A549 (cell line): ENCODE data around the gene SNAP25. TPM values are rescaled to one million over a fixed set of nuclear protein-coding genes. Genes with fewer than 3 reads are reported as not detected.

Experiments
- ATAC-seq, 2 experiments: fragments of 200-7000 bp in 1 of 2; fragments of >200 bp in 1 of 2; cut with Nextera tagmentation in 1 of 2; cut with Tn5 transposase in 1 of 2; 3 replicates each; pipeline versions ENCODE4 v1.8.0 to v1.9.1; 2018 to 2020; ENCODE audit warnings: mild to moderate bottlenecking in 1 of 2, moderate library complexity in 1 of 2
- CTCF ChIA-PET: fragments of 300-600 bp; sonication (Branson Sonifier 250); formaldehyde crosslinking; extraction: SDS; loops from one replicate; lab custom pipeline; 2021; ENCODE audit warnings: antibody characterized with exemption, inconsistent platforms; lab: Yijun Ruan, JAX
- POLR2A ChIA-PET: fragments of 350-600 bp; formaldehyde crosslinking; extraction: SDS; loops from one replicate; lab custom pipeline; 2021; ENCODE audit warnings: antibody characterized with exemption, inconsistent platforms; lab: Yijun Ruan, JAX
- DNase-seq, 2 experiments: peaks; one replicate each; pipeline versions ENCODE4 v3.0.0 to v3.0.0-alpha.2; 2011 to 2016; ENCODE audit warnings: low read depth in 1 of 2, low spot score in 1 of 2
- FAIRE-seq: peaks from 2 replicates; lab custom pipeline; 2011; peaks lifted over from hg19 to GRCh38; lab: Jason Lieb, UNC
- H3K27ac ChIP-seq, 2 experiments: fragments of >200 bp; sonication (Bioruptor Twin); formaldehyde crosslinking; 3 replicates each; pipeline ENCODE4 v1.5.1; 2016 to 2017
- H3K4me1 ChIP-seq: fragments of >200 bp; sonication (Bioruptor Twin); formaldehyde crosslinking; 3 replicates; pipeline ENCODE4 v1.6.1; 2016
- H3K4me2 ChIP-seq: fragments of >200 bp; sonication (Bioruptor Twin); formaldehyde crosslinking; 3 replicates; pipeline ENCODE4 v1.6.1; 2016
- H3K4me3 ChIP-seq: fragments of >200 bp; sonication (Bioruptor Twin); formaldehyde crosslinking; 3 replicates; pipeline ENCODE4 v1.5.1; 2016
- H3K9me3 ChIP-seq: fragments of >200 bp; sonication (Bioruptor Twin); formaldehyde crosslinking; 3 replicates; pipeline ENCODE4 v1.6.1; 2016
- CEBPB ChIP-seq, 2 experiments: fragments of >200 bp in 1 of 2; sonication (Bioruptor Twin) in 1 of 2; formaldehyde crosslinking in 1 of 2; IDR thresholded peaks; 2 replicates each; pipeline ENCODE4 v1.6.1; 2012 to 2016
- EP300 ChIP-seq, 2 experiments: fragments of >200 bp; sonication (Bioruptor Twin); formaldehyde crosslinking; IDR thresholded peaks; 2 replicates in 1 of 2; 3 replicates in 1 of 2; pipeline ENCODE4 v1.6.1; 2016 to 2017
- HES2 ChIP-seq: fragments of >200 bp; sonication (Bioruptor Twin); formaldehyde crosslinking; IDR thresholded peaks from 2 replicates; pipeline ENCODE4 v1.6.1; 2016
- HEYL ChIP-seq: fragments of 250-450 bp; sonication (Bioruptor Pico); IDR thresholded peaks from 2 replicates; pipeline ENCODE4 v1.8.0; 2021; ENCODE audit warnings: mild to moderate bottlenecking, moderate library complexity
- HMGXB4 ChIP-seq: fragments of 250-450 bp; sonication (Bioruptor Pico); IDR thresholded peaks from 2 replicates; pipeline ENCODE4 v1.5.0; 2021; ENCODE audit warnings: mild to moderate bottlenecking, moderate library complexity, borderline replicate concordance
- HOXA7 ChIP-seq: fragments of 250-450 bp; sonication (Bioruptor Pico); IDR thresholded peaks from 2 replicates; pipeline ENCODE4 v1.5.0; 2020; ENCODE audit warnings: mild to moderate bottlenecking, moderate library complexity
- JUN ChIP-seq, 2 experiments: fragments of >200 bp; sonication (Bioruptor Twin); formaldehyde crosslinking; IDR thresholded peaks; 2 replicates in 1 of 2; 3 replicates in 1 of 2; pipeline ENCODE4 v1.6.1; 2016 to 2017
- NR3C1 ChIP-seq: fragments of >200 bp; sonication (Bioruptor Twin); formaldehyde crosslinking; IDR thresholded peaks from 3 replicates; pipeline ENCODE4 v1.6.1; 2017
- PHF8 ChIP-seq: fragments of 200-600 bp; sonication (generic); IDR thresholded peaks from 2 replicates; pipeline ENCODE4 v1.6.1; 2016; ENCODE audit warnings: low read depth, mild to moderate bottlenecking, antibody characterized with exemption, moderate library complexity, borderline replicate concordance
- POLR2AphosphoS2 ChIP-seq: conservative IDR thresholded peaks from 2 replicates; pipeline ENCODE4 v1.6.1; 2012; ENCODE audit warnings: low read length, improper control_type of control experiment, inconsistent platforms
- REST ChIP-seq: fragments of 200-600 bp; sonication (generic); IDR thresholded peaks from 2 replicates; pipeline ENCODE4 v1.6.1; 2016; ENCODE audit warnings: antibody characterized with exemption, mild to moderate bottlenecking, moderate library complexity
- SREBF2 ChIP-seq: fragments of 450-650 bp; IDR thresholded peaks from 2 replicates; pipeline ENCODE4 v1.6.1; 2014; ENCODE audit warnings: mild to moderate bottlenecking, moderate library complexity
- TFCP2L1 ChIP-seq: fragments of 250-450 bp; sonication (Bioruptor Pico); IDR thresholded peaks from 2 replicates; pipeline ENCODE4 v1.5.0; 2021; ENCODE audit warnings: mild to moderate bottlenecking
- TP53 ChIP-seq: fragments of 250-450 bp; sonication (Bioruptor Pico); IDR thresholded peaks from 2 replicates; pipeline ENCODE4 v1.5.0; 2021; ENCODE audit warnings: mild to moderate bottlenecking, moderate library complexity
- USF2 ChIP-seq: fragments of 450-650 bp; IDR thresholded peaks from 2 replicates; pipeline ENCODE4 v1.6.1; 2014; ENCODE audit warnings: antibody characterized with exemption
- ZC3H11A ChIP-seq: fragments of 450-650 bp; IDR thresholded peaks from 2 replicates; pipeline ENCODE4 v1.6.1; 2014; ENCODE audit warnings: antibody characterized with exemption, mild to moderate bottlenecking
- WGBS: methylation state at CpG from one replicate; pipeline ENCODE4 v1.1.6; 2017; ENCODE audit errors: missing lambda C conversion rate; 5-methylcytosine and 5-hydroxymethylcytosine counted together
- polyA plus RNA-seq, 4 experiments: library from polyadenylated mRNA; depleted of rRNA in 3 of 4; stranded (reverse); fragments of >200 nt; fragmentation: RNase III in 1 of 4; extraction: RNeasy Plus Mini Kit Qiagen cat#74134 plus additional on column Dnase treatment in 1 of 4; gene quantifications; 2 replicates in 3 of 4; 3 replicates in 1 of 4; pipeline ENCODE4 v1.2.3, GENCODE V29; 2011 to 2017
- TF ChIP-seq, protein P1 (sequence below): fragments of 150-350 bp; IDR thresholded peaks from 2 replicates; pipeline ENCODE4 v1.6.1; 2014; ENCODE audit warnings: low read depth, mild to moderate bottlenecking, low read length
- TF ChIP-seq, protein P2 (sequence below): fragments of >200 bp; sonication (Bioruptor Twin); formaldehyde crosslinking; IDR thresholded peaks from 3 replicates; pipeline ENCODE4 v1.5.1; 2016

Gene SNAP25
- polyA plus RNA-seq, 2 of the 4 experiments (the other 2 are of a cell fraction), result 39.6 to 53.6 TPM

- peak; percentile 50; the same call in 1 of the 2 replicates for TF ChIP-seq TFCP2L1 (CRISPR knock-in tag)
- TF ChIP-seq JUN (IDR thresholded peaks at IDR 0.05), result no peak
- no peak for TF ChIP-seq SREBF2
Observed at GRCh38 chr20:10236540-10237533, 18.2 kb downstream of the SNAP25 start (continued).

DNA sequence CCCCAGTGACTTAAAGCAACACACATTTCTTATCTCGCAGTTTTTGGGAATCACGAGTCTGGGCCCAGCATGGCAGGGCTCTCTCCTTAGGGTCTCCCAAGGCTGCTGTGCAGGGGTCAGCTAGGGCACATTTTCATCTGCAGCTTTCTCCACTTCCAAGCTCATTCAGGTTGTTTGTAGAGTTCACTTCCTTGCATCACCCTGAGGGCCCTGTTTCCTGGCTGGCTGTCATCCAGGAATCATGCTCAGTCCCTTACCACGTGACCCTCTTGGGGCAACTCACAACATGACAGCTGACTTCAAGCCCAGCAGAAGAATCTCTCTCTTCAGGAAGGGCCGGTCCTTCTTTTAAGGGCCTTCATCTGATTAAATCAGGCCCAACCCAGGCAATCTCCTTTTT is 21.3 kb downstream of the SNAP25 start:
- TF ChIP-seq TP53 (CRISPR knock-in tag) (no peak), CEBPB (IDR thresholded peaks at IDR 0.05) (peak; percentile 31 to 39; a peak in 2 of 4 replicates), USF2 (peak; percentile 90), HMGXB4 (no peak), HOXA7 (CRISPR knock-in tag) (0 out of 2 replicates have a peak, but pooled peaks have one; percentile 38), POLR2AphosphoS2 (peak; percentile 58; the same call in 1 of the 2 replicates), NR3C1 (no peak)
- TF ChIP-seq, protein P1, sequence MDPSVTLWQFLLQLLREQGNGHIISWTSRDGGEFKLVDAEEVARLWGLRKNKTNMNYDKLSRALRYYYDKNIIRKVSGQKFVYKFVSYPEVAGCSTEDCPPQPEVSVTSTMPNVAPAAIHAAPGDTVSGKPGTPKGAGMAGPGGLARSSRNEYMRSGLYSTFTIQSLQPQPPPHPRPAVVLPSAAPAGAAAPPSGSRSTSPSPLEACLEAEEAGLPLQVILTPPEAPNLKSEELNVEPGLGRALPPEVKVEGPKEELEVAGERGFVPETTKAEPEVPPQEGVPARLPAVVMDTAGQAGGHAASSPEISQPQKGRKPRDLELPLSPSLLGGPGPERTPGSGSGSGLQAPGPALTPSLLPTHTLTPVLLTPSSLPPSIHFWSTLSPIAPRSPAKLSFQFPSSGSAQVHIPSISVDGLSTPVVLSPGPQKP, result no peak
- TF ChIP-seq, protein P2, sequence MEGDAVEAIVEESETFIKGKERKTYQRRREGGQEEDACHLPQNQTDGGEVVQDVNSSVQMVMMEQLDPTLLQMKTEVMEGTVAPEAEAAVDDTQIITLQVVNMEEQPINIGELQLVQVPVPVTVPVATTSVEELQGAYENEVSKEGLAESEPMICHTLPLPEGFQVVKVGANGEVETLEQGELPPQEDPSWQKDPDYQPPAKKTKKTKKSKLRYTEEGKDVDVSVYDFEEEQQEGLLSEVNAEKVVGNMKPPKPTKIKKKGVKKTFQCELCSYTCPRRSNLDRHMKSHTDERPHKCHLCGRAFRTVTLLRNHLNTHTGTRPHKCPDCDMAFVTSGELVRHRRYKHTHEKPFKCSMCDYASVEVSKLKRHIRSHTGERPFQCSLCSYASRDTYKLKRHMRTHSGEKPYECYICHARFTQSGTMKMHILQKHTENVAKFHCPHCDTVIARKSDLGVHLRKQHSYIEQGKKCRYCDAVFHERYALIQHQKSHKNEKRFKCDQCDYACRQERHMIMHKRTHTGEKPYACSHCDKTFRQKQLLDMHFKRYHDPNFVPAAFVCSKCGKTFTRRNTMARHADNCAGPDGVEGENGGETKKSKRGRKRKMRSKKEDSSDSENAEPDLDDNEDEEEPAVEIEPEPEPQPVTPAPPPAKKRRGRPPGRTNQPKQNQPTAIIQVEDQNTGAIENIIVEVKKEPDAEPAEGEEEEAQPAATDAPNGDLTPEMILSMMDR, result no peak
- TF ChIP-seq, all 56 proteins: peak for 4
- CTCF ChIA-PET, result interaction anchor here (1.9 to 2.8 kb wide), 3 partner anchors 14 to 262 kb away, joined by 5 to 12 read pairs (median 7); no protein-coding TSS in a partner anchor
- DNase-seq (peak; percentile 38 to 84), ATAC-seq (peak; percentile 47), FAIRE-seq (no peak)
- peak overlapping the region; percentile 72 to 81 for H3K27ac ChIP-seq
- no peak overlapping the region for H3K4me3 ChIP-seq
- POLR2A ChIA-PET, result interaction anchor here (1.2 to 1.3 kb wide), 3 partner anchors 9 to 173 kb away, joined by 3 to 4 read pairs (median 3); no protein-coding TSS in a partner anchor
- peaks cover 35% of the 10 kb centered on the region for H3K4me1 ChIP-seq
- WGBS, result 50% methylated on average over 4 of the region's 4 CpGs
- peak overlapping the region; percentile 59 for H3K4me2 ChIP-seq
- H3K9me3 ChIP-seq, result no peaks in the 10 kb centered on the region

DNA sequence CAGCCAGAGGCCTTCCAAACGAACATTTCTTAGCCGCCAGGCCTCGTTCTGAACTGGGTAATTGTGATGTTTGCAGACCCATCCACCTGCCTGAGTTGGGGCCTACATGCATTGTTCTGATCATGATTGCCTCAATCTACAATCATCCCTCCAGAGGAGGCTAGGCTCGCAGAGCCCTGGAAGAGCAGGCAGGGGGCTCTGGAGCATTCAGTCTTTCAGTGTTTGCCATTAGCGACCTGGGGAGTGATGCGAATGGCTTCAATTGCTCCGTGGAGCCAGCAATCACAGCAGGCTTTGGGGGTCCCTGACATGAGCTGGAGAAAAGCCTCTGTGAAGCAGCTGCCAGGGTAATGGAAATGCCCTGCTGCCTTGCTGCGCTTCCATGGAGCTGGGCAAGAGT is 22.0 kb downstream of the SNAP25 start:
- Histone ChIP-seq H3K4me3 (no peak overlapping the region), H3K4me2 (no peak overlapping the region; the same call in 2 of the 3 replicates), H3K27ac (peak overlapping the region; percentile 72 to 81; a peak in 5 of 6 replicates), H3K4me1 (peaks cover 41% of the 10 kb centered on the region), H3K9me3 (no peaks in the 10 kb centered on the region)
- 95% methylated on average over 8 of the region's 8 CpGs for WGBS
- no peak for DNase-seq
- peak in 1 of 2 experiments; percentile 4; a peak in 2 of 6 replicates for ATAC-seq
- FAIRE-seq, result no peak
- POLR2A ChIA-PET, result interaction anchor here (0.8 to 1.3 kb wide), 3 partner anchors 23 to 173 kb away, joined by 3 to 4 read pairs (median 3); partner anchors contain the start of gene SNAP25
- CTCF ChIA-PET, result interaction anchor here (0.6 to 3.7 kb wide), 6 partner anchors 14 to 262 kb away, joined by 3 to 18 read pairs (median 6); no protein-coding TSS in a partner anchor
- TF ChIP-seq ZC3H11A (no peak), HES2 (no peak), CEBPB (IDR thresholded peaks at IDR 0.05) (no peak), PHF8 (no peak), HEYL (CRISPR knock-in tag) (no peak), REST (no peak), SREBF2 (no peak), EP300 (IDR thresholded peaks at IDR 0.05) (no peak)
- TF ChIP-seq, protein P2, result no peak
